ENCODE results near the gene AMT.
"Not testable (repeated sequence)": the region's sequence is repeated elsewhere in the genome, so short reads cannot be mapped to it uniquely, and the experiment has no call there.

The AMT gene

GRCh38 chr3:49421890-49422378, 339 bp downstream of the AMT start:
- DNase-seq, result no peak

GRCh38 chr3:49417516-49418120, 4.7 kb downstream of the AMT start:
- DNase-seq, result no peak

- no peak for DNase-seq
Observed at GRCh38 chr3:49416867-49417266, 5.4 kb downstream of the AMT start.

- DNase-seq, result no peak
Observed at GRCh38 chr3:49415931-49416601, 6.2 kb downstream of the AMT start.

- no peak for DNase-seq
Observed at GRCh38 chr3:49414753-49415152, 7.5 kb downstream of the AMT start.

- DNase-seq, result no peak
Observed at GRCh38 chr3:49413338-49413734, 8.9 kb downstream of the AMT start.

GRCh38 chr3:49412632-49413337, 9.5 kb downstream of the AMT start:
- no peak for DNase-seq

- peak; percentile 92 for DNase-seq
Observed at GRCh38 chr3:49411968-49412631, 10.2 kb downstream of the AMT start, which contains the start of the genes RHOA and TCTA. Gene RHOA (minus strand): TSS chr3:49411976. CDS start chr3:49375589, 36,387 bp downstream. Gene TCTA (plus strand): TSS chr3:49412423. CDS start chr3:49412427, 4 bp downstream.

GRCh38 chr3:49411535-49411967, 10.7 kb downstream of the AMT start:
- no peak for DNase-seq

GRCh38 chr3:49410846-49411534, 11.3 kb downstream of the AMT start:
- peak; percentile 3 for DNase-seq

GRCh38 chr3:49410066-49410845, 12.0 kb downstream of the AMT start:
- no peak for DNase-seq

GRCh38 chr3:49406571-49407565, 15.4 kb downstream of the AMT start:
- DNase-seq, result no peak

- peak; percentile 42 for DNase-seq
Observed at GRCh38 chr3:49405570-49405969, 16.7 kb downstream of the AMT start.

GRCh38 chr3:49403891-49404290, 18.4 kb downstream of the AMT start:
- no peak for DNase-seq

- peak; percentile 84 for DNase-seq
Observed at GRCh38 chr3:49401766-49402165, 20.5 kb downstream of the AMT start.

- DNase-seq, result no peak
Observed at GRCh38 chr3:49399461-49399860, 22.8 kb downstream of the AMT start.

- DNase-seq, result no peak
Observed at GRCh38 chr3:49397470-49397869, 24.8 kb downstream of the AMT start.

- not testable (repeated sequence) for DNase-seq
Observed at GRCh38 chr3:49391310-49391709, 31.0 kb downstream of the AMT start.

GRCh38 chr3:49389297-49389696, 33.0 kb downstream of the AMT start:
- DNase-seq, result no peak

- no peak for DNase-seq
Observed at GRCh38 chr3:49388289-49388820, 33.9 kb downstream of the AMT start.
